ENCODE results near the gene FCMR.
"Not testable (repeated sequence)": the region's sequence is repeated elsewhere in the genome, so short reads cannot be mapped to it uniquely, and the experiment has no call there.

Gene FCMR

GRCh38 chr1:206856674-206857464 is 64.9 kb downstream of the FCMR start:
- Histone ChIP-seq H3K4me3 (ENCODE audit: low read depth, low read length, poor library complexity, severe bottlenecking) (no peak overlapping the region), H3K4me1 (ENCODE audit: insufficient read depth, low read length, severe bottlenecking) (no peaks in the 10 kb centered on the region), H3K9me2 (ENCODE audit: low read depth, low read length) (no peaks in the 10 kb centered on the region), H3F3A (ENCODE audit: insufficient read depth, low read length) (no peaks in the 10 kb centered on the region), H3K27ac (ENCODE audit: low read depth, low read length, poor library complexity, severe bottlenecking) (no peak overlapping the region), H4K20me1 (ENCODE audit: insufficient read depth, low read length) (no peaks in the 10 kb centered on the region), H3K9ac (ENCODE audit: low read length) (no peak overlapping the region), H3K27me3 (ENCODE audit: insufficient read depth, low read length) (no peaks in the 10 kb centered on the region; the same call in 1 of the 2 replicates), H3K4me2 (ENCODE audit: low read length) (no peak overlapping the region), H2AFZ (ENCODE audit: low read length) (no peak overlapping the region), H3K9me3 (ENCODE audit: low read length) (no peaks in the 10 kb centered on the region), H3K79me2 (ENCODE audit: insufficient read depth, low read length) (no peaks in the 10 kb centered on the region), H3K36me3 (ENCODE audit: insufficient read depth, low read length) (no peaks in the 10 kb centered on the region)
- TF ChIP-seq EZH2 (IDR thresholded peaks at IDR 0.05; ENCODE audit: borderline replicate concordance, low read length) = no peak
- TF ChIP-seq CTCF (IDR thresholded peaks at IDR 0.05; ENCODE audit: low read length) = peak; percentile 82

GRCh38 chr1:206855859-206856258 is 65.9 kb downstream of the FCMR start:
- Histone ChIP-seq H2AFZ (ENCODE audit: low read length) (no peak overlapping the region), H3F3A (ENCODE audit: insufficient read depth, low read length) (no peaks in the 10 kb centered on the region), H3K79me2 (ENCODE audit: insufficient read depth, low read length) (no peaks in the 10 kb centered on the region), H3K27me3 (ENCODE audit: insufficient read depth, low read length) (no peaks in the 10 kb centered on the region; the same call in 1 of the 2 replicates), H3K9me2 (ENCODE audit: low read depth, low read length) (no peaks in the 10 kb centered on the region), H4K20me1 (ENCODE audit: insufficient read depth, low read length) (no peaks in the 10 kb centered on the region), H3K9me3 (ENCODE audit: low read length) (no peaks in the 10 kb centered on the region), H3K4me2 (ENCODE audit: low read length) (no peak overlapping the region), H3K36me3 (ENCODE audit: insufficient read depth, low read length) (no peaks in the 10 kb centered on the region), H3K4me3 (ENCODE audit: low read depth, low read length, poor library complexity, severe bottlenecking) (no peak overlapping the region), H3K27ac (ENCODE audit: low read depth, low read length, poor library complexity, severe bottlenecking) (no peak overlapping the region), H3K4me1 (ENCODE audit: insufficient read depth, low read length, severe bottlenecking) (no peaks in the 10 kb centered on the region), H3K9ac (ENCODE audit: low read length) (no peak overlapping the region)
- TF ChIP-seq CTCF (IDR thresholded peaks at IDR 0.05; ENCODE audit: low read length) = no peak
- no peak for TF ChIP-seq EZH2 (IDR thresholded peaks at IDR 0.05; ENCODE audit: borderline replicate concordance, low read length)

GRCh38 chr1:206854401-206855129 is 67.2 kb downstream of the FCMR start:
- H3K79me2 ChIP-seq (ENCODE audit: insufficient read depth, low read length) = no peaks in the 10 kb centered on the region
- H3K27ac ChIP-seq (ENCODE audit: low read depth, low read length, poor library complexity, severe bottlenecking) = no peak overlapping the region
- H3K27me3 ChIP-seq (ENCODE audit: insufficient read depth, low read length) = no peaks in the 10 kb centered on the region; the same call in 1 of the 2 replicates
- no peaks in the 10 kb centered on the region for H3F3A ChIP-seq (ENCODE audit: insufficient read depth, low read length)
- no peak overlapping the region for H3K4me3 ChIP-seq (ENCODE audit: low read depth, low read length, poor library complexity, severe bottlenecking)
- no peak overlapping the region for H3K9ac ChIP-seq (ENCODE audit: low read length)
- H3K36me3 ChIP-seq (ENCODE audit: insufficient read depth, low read length) = no peaks in the 10 kb centered on the region
- H4K20me1 ChIP-seq (ENCODE audit: insufficient read depth, low read length) = no peaks in the 10 kb centered on the region
- TF ChIP-seq CTCF (IDR thresholded peaks at IDR 0.05; ENCODE audit: low read length) (no peak), EZH2 (IDR thresholded peaks at IDR 0.05; ENCODE audit: borderline replicate concordance, low read length) (no peak)
- H2AFZ ChIP-seq (ENCODE audit: low read length) = no peak overlapping the region
- H3K9me3 ChIP-seq (ENCODE audit: low read length) = no peaks in the 10 kb centered on the region
- H3K4me2 ChIP-seq (ENCODE audit: low read length) = no peak overlapping the region
- H3K4me1 ChIP-seq (ENCODE audit: insufficient read depth, low read length, severe bottlenecking) = no peaks in the 10 kb centered on the region
- H3K9me2 ChIP-seq (ENCODE audit: low read depth, low read length) = no peaks in the 10 kb centered on the region

- H3K27me3 ChIP-seq (ENCODE audit: insufficient read depth, low read length); H4K20me1 ChIP-seq (ENCODE audit: insufficient read depth, low read length); H3K4me3 ChIP-seq (ENCODE audit: low read depth, low read length, poor library complexity, severe bottlenecking); H3K9ac ChIP-seq (ENCODE audit: low read length); H3K4me1 ChIP-seq (ENCODE audit: insufficient read depth, low read length, severe bottlenecking); H3F3A ChIP-seq (ENCODE audit: insufficient read depth, low read length); H3K4me2 ChIP-seq (ENCODE audit: low read length); H3K79me2 ChIP-seq (ENCODE audit: insufficient read depth, low read length); H3K27ac ChIP-seq (ENCODE audit: low read depth, low read length, poor library complexity, severe bottlenecking); H3K9me3 ChIP-seq (ENCODE audit: low read length); H3K36me3 ChIP-seq (ENCODE audit: insufficient read depth, low read length); H2AFZ ChIP-seq (ENCODE audit: low read length); H3K9me2 ChIP-seq (ENCODE audit: low read depth, low read length): not testable (repeated sequence)
Measured at GRCh38 chr1:206853696-206854095, 68.0 kb downstream of the FCMR start.

Measured in OCI-LY1 (cell line).